Inflammatory macrophage treated with lipopolysaccharide for 1 hour (primary cell): Measurements from ENCODE around the gene PDCD1.

Experiments used
- DNase-seq, 2 donors: peaks; one replicate each; pipeline ENCODE4 v3.0.0-alpha.2; 2020 to 2022

The PDCD1 gene

DNA sequence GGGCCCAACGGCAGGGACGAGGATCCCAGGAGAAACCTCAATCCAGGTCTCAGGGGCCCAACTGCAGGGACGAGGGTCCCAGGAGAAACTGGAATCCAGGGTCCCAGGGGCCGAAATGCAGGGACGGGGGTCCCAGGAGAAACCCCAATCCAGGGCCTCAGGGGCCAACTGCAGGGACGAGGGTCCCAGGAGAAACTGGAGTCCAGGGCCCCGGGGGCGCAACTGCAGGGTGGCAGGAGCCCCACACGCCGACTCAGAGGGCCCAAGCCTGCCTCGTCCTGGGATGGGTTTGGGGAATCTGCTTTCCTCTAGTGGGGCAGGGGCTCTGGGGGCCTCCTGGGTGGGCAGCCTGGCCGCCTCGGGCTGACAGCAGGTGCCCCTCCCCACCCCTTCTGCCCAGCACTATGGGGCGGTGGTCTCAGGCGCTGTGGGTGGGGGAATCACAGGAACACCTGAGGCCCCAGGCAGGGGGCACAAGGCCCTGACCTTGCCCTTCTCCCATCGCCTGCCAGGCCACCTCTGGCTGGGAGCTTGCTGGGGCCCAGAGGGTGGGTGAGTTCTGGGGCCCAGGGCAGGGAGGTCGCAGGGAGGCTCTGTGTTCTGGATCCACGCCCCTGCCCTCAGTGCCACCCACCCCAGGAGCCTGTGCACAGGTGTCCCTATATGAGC, 18.0 kb upstream of the PDCD1 start:
- DNase-seq = no peak

GRCh38 chr2:241875754-241876527, 17.2 kb upstream of the PDCD1 start:
- DNase-seq = peak in 1 of 2 donors; percentile 13

- DNase-seq = no peak
Observed at GRCh38 chr2:241874277-241874925, 15.7 kb upstream of the PDCD1 start.

DNA sequence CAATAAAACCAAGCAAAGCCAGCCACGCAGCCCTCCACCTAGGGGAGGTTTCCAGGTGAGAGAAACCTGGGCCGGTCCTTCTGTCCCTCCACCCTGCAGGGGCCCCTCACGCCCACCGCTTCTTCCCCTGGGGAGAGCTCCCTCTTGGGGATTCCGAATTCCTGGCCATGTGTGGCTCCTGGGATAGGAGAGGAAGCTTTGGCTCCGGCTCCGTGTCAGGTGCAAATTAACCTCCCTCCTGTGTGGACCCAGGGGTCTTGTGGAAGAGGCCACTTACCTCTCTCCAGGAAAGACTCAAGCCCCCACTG, 15.1 kb upstream of the PDCD1 start:
- no peak for DNase-seq

DNA sequence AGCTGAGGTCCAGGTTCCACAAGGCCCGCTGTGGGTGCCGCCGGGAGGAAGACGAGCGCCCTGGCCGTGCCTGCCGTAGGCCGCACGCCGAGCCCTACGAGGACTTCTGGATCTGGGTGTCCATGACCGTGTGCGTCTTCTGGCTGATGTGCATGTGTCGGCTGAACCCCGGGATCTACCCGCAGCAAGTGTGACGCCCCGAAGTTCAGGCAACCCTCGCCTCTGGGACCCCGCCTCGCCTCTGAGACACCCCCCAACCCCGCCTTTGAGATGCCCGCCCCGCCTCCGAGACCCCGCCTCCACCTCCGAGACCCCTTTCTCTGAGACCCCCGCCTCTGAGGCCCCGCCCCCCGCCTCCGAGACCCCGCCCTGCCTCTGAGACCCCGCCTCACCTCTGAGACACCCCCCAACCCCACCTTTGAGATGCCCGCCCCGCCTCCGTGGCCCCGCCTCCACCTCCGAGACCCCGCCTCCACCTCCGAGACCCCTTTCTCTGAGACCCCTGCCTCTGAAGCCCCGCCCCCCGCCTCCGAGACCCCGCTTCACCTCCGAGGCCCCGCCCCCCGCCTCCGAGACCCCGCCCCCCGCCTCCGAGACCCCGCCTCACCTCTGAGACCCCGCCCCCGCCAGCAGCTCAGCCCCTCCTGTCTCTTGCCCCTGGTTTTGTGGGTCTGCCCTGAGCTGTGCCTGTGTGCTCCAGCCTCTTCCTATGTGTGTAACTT, 14.5 kb upstream of the PDCD1 start:
- no peak for DNase-seq

DNA sequence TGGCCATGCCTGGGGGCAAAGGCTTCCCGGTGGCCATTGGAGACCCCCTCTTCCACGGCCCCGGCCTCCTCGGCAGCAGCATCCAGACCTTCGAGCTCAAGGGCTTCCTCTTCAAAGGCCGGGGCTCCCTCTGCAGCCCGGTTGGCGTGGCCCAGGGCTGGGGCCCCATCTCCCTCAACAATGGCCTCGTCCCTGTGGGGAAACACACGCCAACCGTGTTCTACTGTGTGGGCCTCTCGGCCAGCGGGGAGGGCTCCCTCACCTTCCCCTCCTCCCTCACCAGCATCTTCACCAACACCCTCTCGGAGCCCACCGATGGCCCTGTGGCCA, 13.6 kb upstream of the PDCD1 start:
- DNase-seq = no peak

- no peak for DNase-seq
Observed at GRCh38 chr2:241871538-241872312, 13.0 kb upstream of the PDCD1 start.

DNA sequence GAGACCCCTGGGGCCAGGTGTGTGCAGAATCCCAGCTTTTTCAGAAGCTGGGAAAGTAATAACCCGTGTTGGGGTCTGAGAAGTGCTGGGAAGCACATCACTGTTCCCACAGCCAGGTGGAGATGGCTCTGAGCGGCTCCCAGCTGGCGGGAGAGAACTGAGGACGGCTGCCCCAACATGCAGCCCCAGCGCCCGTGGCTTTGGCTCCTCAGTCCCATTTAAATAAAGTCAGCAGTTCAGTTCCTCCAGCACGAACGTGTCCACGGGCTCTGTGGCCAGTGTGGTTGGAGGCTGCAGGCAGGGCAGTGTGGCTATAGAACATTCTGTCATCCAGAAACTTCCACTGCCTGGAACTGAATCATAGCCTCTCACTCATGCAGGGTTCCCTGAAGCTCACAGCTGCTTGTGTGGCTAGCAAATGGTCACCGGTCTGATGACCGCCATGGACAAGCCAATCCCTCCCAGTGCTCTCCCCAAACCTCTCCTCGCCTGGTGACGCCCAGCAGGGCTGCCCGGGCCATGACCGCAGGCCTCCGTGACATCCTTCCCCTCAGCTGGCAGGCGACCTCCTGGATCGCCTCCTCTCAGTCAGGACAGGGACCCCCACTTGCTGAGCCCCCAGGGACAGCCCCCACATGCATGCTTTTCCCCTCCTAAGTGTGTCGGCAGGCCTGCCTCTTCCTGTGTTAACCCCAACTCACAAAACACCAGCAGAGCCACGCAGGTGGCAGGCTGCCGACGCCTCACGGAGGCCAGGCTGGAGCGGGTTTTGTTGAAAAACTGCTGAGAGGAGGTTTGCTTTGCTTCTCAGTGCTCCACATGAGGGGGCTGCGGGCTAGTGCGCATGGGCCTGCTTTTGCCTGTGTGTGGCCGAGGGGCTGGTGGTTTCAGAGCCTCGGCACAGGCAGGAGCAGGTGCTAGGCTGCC, 12.2 kb upstream of the PDCD1 start:
- DNase-seq = no peak

- no peak for DNase-seq
Observed at GRCh38 chr2:241870081-241870541, 11.4 kb upstream of the PDCD1 start.

DNA sequence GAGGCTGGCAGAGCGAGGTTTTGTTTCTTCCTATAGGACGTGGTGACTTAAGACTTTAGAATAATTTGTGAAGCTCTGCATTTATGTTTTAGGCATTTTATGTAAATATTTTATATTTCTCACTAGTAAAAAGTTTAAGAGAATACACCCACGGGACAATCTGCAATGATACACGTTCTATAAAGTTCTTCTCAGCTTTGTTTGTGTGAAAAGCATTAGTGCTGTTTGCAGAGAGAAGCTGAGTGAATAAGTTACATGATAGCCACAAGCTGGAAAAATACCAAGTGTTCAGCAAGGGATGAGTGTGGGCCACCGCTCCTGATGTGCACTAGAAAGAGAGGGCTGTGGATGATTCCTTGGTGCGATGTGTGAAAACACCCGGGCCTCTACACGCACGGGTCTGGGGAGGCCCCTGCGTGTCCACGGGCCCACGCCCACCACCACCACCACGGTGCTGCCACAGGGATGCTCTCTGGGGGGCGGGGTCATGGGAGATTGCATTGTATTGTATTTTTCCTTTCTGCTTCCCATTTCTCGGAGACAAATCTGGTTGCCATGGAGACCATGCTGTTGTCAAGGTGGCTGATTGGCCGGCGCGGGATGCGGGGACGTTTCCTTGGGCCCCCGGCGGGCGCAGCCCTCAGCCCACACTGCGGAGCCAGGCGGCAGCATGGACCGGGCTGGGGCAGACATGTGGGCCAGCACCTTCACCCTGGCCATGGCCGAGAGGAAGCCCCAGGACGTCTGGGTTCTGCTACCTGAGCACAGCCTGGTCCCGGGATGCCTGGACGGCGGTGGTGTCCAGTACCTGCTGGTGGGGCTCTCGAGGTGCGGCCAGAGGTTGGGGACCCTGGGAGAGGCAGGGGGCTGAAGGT, 10.6 kb upstream of the PDCD1 start, which contains the start of gene RTP5:
TSS of gene RTP5 (plus strand) at position 643 of the 875 bp plus-strand sequence. CDS start at position 671, 28 bp downstream.
- DNase-seq = no peak

DNA sequence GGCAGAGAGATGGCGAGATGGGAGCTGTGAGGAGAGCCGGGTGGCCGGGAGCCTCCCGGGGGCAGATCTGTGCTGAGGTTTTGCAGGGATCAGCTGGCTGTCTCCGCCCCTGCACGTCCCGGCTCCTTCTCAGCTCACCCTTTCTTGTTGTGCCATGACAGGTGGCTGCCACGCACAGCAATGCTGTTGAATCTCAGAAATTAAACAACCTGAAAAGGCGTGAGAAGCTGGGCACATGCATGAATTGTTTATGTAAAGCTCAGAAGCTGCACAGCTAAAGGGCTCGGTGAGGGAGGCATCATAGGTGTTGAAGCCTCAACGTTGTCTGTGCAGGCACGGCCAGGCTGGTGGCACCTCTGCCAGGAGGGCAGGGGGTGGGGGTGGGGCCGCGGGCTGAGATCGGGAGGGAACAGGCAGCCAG, 10.0 kb upstream of the PDCD1 start:
- DNase-seq = no peak

GRCh38 chr2:241867776-241868420, 9.2 kb upstream of the PDCD1 start:
- no peak for DNase-seq

- DNase-seq = no peak
Observed at GRCh38 chr2:241866790-241867645, 8.3 kb upstream of the PDCD1 start.

DNA sequence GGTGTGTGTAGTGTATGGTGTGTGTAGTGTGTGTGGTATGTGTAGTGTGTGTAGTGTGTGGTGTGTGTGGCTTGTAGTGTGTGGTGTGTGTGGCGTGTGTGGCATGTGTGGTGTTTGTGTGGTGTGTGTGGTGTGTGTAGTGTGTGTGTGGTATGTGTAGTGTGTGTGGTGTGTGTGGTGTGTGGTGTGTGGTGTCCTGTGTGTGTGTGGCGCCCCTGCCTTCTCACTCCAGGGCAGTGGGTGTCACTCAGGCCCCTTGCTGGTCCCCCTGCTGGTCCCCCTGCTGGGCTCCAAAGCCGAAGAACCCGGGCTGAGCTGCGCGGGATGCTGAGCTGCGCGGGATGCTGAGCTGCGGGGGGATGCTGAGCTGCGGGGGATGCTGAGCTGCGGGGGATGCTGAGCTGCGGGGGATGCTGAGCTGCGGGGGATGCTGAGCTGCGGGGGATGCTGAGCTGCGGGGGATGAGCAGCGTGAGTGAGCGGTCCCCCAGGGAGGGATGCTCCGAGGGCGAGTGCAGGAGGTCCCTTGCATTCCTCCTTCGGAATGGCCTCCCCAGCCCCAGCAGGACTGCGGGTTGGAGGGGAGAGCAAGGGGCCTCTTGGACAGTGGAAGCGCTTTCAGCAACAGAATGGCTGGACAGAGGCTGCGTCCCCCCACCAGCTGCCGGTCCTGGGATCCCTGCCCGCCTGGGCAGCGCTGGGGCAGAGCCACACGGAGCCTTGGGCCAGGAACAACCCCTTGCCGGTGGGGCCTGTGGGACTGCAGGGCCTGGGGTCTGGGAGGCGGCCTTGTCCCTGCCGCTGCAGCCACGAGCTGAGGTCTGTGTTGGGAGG, 7.5 kb upstream of the PDCD1 start:
- no peak for DNase-seq

DNA sequence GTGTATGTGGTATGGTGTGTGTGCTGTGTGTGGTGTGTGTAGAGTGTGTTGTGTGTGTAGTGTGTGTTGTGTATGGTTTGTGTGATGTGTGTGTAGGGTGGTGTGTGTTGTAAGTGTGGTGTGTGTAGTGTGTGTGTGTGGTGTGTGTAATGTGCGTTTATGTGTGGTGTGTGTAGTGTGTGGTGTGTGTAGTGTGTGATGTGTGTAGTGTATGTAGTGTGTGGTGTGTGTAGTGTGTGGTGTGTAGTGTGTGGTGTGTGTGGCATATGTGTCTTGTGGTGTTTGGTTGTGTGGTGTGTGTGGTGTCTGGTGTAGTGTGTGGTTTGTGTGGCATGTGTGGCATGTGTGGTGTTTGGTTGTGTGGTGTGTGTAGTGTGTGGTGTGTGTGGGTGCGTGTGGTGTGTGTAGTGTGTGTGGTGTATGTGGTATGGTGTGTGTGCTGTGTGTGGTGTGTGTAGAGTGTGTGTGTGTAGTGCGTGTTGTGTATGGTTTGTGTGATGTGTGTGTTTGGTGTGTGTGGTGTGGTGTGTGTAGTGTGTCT, 6.8 kb upstream of the PDCD1 start:
- DNase-seq = no peak

DNA sequence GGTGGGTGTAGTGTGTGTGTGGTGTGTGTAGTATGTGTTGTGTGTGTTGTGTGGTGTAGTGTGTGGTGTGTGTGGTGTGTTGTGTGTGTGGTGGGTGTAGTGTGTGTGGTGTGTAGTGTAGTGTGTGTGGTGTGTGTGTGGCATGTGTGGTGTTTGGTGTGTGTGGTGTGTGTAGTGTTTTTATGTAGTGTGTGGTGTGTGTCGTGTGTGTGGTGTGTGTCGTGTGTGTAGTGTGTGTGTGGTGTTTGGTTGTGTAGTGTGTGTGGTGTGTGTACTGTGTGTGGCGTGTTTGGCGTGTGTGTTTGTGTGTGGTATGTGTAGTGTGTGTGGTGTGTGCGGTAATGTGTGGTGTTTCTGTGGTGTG, 6.1 kb upstream of the PDCD1 start:
- no peak for DNase-seq

GRCh38 chr2:241864168-241864849, 5.6 kb upstream of the PDCD1 start:
- no peak for DNase-seq
